ENCODE data around the gene FHL3. TPM values are rescaled to one million over a fixed set of nuclear protein-coding genes. Genes with fewer than 3 reads are reported as not detected.

FHL3 gene
- total RNA-seq, 1 experiment from 2014 or later = 23.4 TPM

DNA sequence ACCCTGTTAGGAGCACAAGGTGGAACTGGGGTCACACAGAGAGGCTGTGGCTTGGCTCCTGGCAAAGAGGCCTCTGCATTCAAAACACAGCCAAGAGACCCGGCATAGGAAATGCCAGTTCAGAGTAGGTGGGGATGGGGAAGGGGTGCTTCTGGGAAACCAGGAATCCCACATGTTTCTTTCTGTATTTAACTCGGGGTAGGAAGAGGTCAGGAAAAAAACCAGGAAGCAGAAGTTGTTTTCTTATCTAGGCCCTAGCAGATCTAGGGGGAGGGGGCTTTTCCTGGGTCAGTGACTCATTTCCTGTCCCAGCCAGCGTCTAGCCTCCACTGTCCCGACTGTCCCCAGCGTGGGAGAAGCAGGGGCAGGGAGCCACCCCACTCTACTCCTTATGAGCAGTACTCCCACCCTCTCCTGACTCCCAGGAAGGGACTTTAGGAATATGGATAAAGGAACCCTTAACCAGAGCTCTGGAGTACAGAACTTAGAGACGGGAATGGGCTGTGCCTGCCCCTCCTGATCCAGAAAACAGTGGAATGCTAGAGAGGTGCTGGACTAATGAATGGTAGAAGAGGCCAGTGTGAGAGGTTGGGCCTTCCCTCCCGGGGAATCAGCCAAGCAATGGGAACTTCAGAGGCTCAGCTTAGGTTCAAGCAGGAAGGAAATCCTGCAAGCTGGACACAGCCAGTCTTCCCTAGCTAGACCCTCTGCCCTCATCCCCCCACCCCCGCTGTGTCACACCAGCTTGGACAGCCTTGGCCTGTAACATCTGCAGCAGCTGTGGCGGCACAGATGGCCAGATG, 5.7 kb downstream of the FHL3 start:
- DNase-seq (ENCODE audit: low read depth, low spot score) = no peak
- intact Hi-C loops (cut with micrococcal nuclease; ENCODE audit: unreplicated experiment) (no loop called here), in situ Hi-C loops (cut with HindIII; ENCODE audit: low pct_unique_long_range_greater_than_20kb, low sequenced_read_pairs) (no loop called here)
- Histone ChIP-seq H3K36me3 (ENCODE audit: control insufficient read depth, insufficient read depth, low read length) (no peaks in the 10 kb centered on the region; the same call in 1 of the 2 replicates), H3K4me3 (ENCODE audit: low read depth in 2 of 2, low read length in 2 of 2) (peak overlapping the region in 1 of 2 experiments; percentile 6; a peak in 1 of 4 replicates), H3K27me3 (ENCODE audit: control insufficient read depth, insufficient read depth, low read length) (no peaks in the 10 kb centered on the region), H3K27ac (ENCODE audit: low read length) (peak overlapping the region; percentile 88), H3K4me1 (ENCODE audit: control insufficient read depth, insufficient read depth, low read length) (peaks cover 53% of the 10 kb centered on the region), H3K9me3 (ENCODE audit: control insufficient read depth, insufficient read depth, low read depth, low read length) (no peaks in the 10 kb centered on the region)
- POLR2A ChIA-PET = interaction anchor here (1.2 kb wide), 1 partner anchor 9 kb away, joined by 3 read pairs; no protein-coding TSS in a partner anchor
- TF ChIP-seq POLR2AphosphoS5 (IDR thresholded peaks at IDR 0.05; ENCODE audit: low read depth, low read length) (no peak), REST (IDR thresholded peaks at IDR 0.05; ENCODE audit: insufficient read depth in 1 of 2, low read depth in 2 of 2, low read length in 1 of 2) (peak; percentile 48 to 59; a peak in 2 of 4 replicates)
- peak; percentile 37 for ATAC-seq
- CTCF ChIA-PET = interaction anchor here (0.6 to 1.4 kb wide), 3 partner anchors 13 to 864 kb away, joined by 3 to 4 read pairs (median 3); partner anchors contain the start of gene UTP11
- BruUV-seq (replicated peaks) = no TSS peak

DNA sequence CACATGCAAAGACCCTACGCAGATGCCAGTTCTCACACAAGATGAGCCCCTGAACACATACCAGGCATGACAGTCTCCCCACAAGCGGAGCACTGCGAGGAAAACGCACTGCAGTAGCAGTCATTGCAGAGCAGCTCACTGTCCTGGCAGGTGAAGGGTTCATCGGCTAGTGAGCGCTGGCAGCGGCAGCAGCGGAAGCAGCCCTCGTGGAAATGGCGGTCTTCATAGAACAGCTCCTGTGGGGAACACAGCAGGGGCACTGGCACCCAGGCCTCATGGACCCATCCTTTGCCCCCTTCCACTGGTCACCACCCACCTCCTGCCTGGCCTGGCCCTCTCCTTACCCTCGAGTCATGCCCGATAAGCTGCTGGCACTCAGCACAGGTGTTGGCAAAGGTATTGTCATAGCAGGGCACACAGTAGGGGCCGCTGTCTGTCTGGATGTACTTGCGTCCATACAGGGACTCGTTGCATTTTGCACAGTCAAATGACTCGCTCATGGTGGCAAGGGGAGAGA, 6.3 kb downstream of the FHL3 start:
- DNase-seq (ENCODE audit: low read depth, low spot score) = no peak
- peak; percentile 6 for ATAC-seq
- Histone ChIP-seq H3K27ac (ENCODE audit: low read length) (peak overlapping the region; percentile 88), H3K27me3 (ENCODE audit: control insufficient read depth, insufficient read depth, low read length) (no peaks in the 10 kb centered on the region), H3K9me3 (ENCODE audit: control insufficient read depth, insufficient read depth, low read depth, low read length) (no peaks in the 10 kb centered on the region), H3K4me3 (ENCODE audit: low read depth in 2 of 2, low read length in 2 of 2) (no peak overlapping the region), H3K36me3 (ENCODE audit: control insufficient read depth, insufficient read depth, low read length) (no peaks in the 10 kb centered on the region), H3K4me1 (ENCODE audit: control insufficient read depth, insufficient read depth, low read length) (peaks cover 46% of the 10 kb centered on the region)
- no peak for TF ChIP-seq SIN3A (IDR thresholded peaks at IDR 0.05; ENCODE audit: borderline replicate concordance, insufficient read depth, low read depth, low read length)
- TF ChIP-seq, protein P1, sequence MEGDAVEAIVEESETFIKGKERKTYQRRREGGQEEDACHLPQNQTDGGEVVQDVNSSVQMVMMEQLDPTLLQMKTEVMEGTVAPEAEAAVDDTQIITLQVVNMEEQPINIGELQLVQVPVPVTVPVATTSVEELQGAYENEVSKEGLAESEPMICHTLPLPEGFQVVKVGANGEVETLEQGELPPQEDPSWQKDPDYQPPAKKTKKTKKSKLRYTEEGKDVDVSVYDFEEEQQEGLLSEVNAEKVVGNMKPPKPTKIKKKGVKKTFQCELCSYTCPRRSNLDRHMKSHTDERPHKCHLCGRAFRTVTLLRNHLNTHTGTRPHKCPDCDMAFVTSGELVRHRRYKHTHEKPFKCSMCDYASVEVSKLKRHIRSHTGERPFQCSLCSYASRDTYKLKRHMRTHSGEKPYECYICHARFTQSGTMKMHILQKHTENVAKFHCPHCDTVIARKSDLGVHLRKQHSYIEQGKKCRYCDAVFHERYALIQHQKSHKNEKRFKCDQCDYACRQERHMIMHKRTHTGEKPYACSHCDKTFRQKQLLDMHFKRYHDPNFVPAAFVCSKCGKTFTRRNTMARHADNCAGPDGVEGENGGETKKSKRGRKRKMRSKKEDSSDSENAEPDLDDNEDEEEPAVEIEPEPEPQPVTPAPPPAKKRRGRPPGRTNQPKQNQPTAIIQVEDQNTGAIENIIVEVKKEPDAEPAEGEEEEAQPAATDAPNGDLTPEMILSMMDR (IDR thresholded peaks at IDR 0.05) = no peak
- no peak for TF ChIP-seq POLR2AphosphoS5 (IDR thresholded peaks at IDR 0.05; ENCODE audit: low read depth, low read length)
- no peak for TF ChIP-seq TCF7L2 (IDR thresholded peaks at IDR 0.05; ENCODE audit: low read depth, low read length)
- no peak for TF ChIP-seq REST (IDR thresholded peaks at IDR 0.05; ENCODE audit: insufficient read depth in 1 of 2, low read depth in 2 of 2, low read length in 1 of 2)
- BruUV-seq (replicated peaks) = no TSS peak
- intact Hi-C loops (cut with micrococcal nuclease; ENCODE audit: unreplicated experiment) = no loop called here
- in situ Hi-C loops (cut with HindIII; ENCODE audit: low pct_unique_long_range_greater_than_20kb, low sequenced_read_pairs) = no loop called here
- ChIA-PET POLR2A (no interaction called here), CTCF (no interaction called here)
